ENCODE measurements around the gene HAO2.
"Not testable (repeated sequence)": the region's sequence is repeated elsewhere in the genome, so short reads cannot be mapped to it uniquely, and the experiment has no call there.

HAO2 gene

DNA sequence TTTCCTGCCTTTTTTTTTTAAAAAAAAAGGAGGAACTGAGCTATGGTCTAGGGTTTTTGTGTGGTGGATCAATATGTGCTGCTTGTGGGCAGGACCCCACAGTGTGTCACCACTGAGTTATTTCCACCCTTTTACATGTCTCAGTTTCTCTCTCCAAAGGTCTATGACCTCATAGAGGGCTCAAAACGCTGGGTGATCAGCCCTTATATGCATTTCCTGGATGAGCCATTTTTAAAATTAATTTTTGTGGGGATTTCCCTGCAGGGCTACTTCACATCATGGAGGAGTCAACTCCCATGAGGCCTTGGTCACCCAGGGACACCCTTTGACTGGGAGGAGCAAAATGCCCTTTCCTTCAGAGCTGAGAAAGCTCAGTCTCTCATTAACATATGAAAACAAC lies 20.7 kb upstream of the HAO2 start:
- no peak for TF ChIP-seq POLR2A (IDR thresholded peaks at IDR 0.05; ENCODE audit: extremely low read depth, insufficient read length)
- TF ChIP-seq MYC (IDR thresholded peaks at IDR 0.05; ENCODE audit: low read depth, low read length): no peak
- DNase-seq (ENCODE audit: low read depth): peak; percentile 54
- H3K4me3 ChIP-seq (ENCODE audit: low read depth, low read length): no peak overlapping the region

DNA sequence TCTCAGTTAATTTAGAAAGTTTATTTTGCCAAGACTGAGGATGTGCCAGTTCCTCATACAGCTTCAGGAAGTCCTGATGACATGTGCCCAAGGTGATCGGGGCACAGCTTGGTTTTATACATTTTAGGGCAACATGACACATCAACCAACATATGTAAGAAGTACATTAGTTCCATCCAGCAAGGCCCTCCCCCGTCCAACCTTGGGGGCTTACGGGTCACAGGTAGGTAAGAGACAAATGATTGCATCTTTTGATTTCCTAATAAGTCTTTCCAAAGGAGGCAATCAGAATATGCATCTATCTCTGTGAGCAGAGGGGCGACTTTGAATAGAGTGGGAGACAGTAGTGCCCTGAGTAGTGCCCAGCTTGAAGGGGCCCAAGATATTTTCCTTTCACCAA lies 19.6 kb upstream of the HAO2 start:
- no peak overlapping the region for H3K4me3 ChIP-seq (ENCODE audit: low read depth, low read length)
- TF ChIP-seq, protein P1, sequence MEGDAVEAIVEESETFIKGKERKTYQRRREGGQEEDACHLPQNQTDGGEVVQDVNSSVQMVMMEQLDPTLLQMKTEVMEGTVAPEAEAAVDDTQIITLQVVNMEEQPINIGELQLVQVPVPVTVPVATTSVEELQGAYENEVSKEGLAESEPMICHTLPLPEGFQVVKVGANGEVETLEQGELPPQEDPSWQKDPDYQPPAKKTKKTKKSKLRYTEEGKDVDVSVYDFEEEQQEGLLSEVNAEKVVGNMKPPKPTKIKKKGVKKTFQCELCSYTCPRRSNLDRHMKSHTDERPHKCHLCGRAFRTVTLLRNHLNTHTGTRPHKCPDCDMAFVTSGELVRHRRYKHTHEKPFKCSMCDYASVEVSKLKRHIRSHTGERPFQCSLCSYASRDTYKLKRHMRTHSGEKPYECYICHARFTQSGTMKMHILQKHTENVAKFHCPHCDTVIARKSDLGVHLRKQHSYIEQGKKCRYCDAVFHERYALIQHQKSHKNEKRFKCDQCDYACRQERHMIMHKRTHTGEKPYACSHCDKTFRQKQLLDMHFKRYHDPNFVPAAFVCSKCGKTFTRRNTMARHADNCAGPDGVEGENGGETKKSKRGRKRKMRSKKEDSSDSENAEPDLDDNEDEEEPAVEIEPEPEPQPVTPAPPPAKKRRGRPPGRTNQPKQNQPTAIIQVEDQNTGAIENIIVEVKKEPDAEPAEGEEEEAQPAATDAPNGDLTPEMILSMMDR (IDR thresholded peaks at IDR 0.05; ENCODE audit: low read depth, low read length): no peak
- TF ChIP-seq MYC (IDR thresholded peaks at IDR 0.05; ENCODE audit: low read depth, low read length) (no peak), POLR2A (IDR thresholded peaks at IDR 0.05; ENCODE audit: extremely low read depth, insufficient read length) (no peak)
- TF ChIP-seq, protein P2, sequence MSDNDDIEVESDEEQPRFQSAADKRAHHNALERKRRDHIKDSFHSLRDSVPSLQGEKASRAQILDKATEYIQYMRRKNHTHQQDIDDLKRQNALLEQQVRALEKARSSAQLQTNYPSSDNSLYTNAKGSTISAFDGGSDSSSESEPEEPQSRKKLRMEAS (IDR thresholded peaks at IDR 0.05; ENCODE audit: low read depth, low read length): no peak
- DNase-seq (ENCODE audit: low read depth): no peak

DNA sequence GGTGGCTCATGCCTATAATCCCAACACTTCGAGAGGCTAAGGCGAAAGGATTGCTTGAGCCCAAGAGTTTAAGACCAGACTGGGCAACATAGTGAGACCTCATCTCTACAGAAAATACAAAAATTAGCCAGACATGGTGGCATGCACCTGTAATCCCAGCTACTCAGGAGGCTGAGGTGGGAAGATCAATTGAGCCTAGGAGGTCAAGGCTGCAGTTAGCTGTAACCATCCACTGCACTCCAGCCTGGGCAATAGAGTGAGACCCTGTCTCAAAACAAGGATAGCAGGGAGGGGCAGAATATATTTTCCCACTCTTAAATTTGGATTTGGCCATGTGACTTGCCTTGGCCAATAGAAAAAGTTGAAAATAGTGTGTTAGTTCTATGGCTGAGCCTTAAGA lies 17.7 kb upstream of the HAO2 start:
- H3K4me3 ChIP-seq (ENCODE audit: low read depth, low read length); DNase-seq (ENCODE audit: low read depth): not testable (repeated sequence)

DNA sequence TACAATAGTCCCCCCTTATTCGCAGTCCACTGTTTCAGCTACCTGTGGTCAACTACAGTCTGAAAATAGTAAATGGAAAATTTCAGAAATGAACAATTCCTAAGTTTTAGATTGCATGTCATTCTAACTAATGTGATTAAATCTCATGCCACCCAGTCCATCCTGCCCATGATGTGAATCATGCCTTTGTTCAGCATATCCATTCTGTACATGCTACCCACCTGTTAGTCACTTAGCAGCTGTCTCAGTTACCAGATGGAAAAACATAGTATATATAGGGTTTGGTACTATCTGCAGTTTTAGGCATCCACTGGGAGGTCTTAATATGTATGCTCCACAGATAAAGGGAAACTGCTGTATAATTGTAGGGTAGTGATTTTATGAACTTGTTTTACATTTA lies 16.6 kb upstream of the HAO2 start:
- TF ChIP-seq MYC (IDR thresholded peaks at IDR 0.05; ENCODE audit: low read depth, low read length): no peak
- TF ChIP-seq, protein P2 (IDR thresholded peaks at IDR 0.05; ENCODE audit: low read depth, low read length): no peak
- TF ChIP-seq, protein P1 (IDR thresholded peaks at IDR 0.05; ENCODE audit: low read depth, low read length): no peak
- H3K4me3 ChIP-seq (ENCODE audit: low read depth, low read length): no peak overlapping the region
- no peak for DNase-seq (ENCODE audit: low read depth)

DNA sequence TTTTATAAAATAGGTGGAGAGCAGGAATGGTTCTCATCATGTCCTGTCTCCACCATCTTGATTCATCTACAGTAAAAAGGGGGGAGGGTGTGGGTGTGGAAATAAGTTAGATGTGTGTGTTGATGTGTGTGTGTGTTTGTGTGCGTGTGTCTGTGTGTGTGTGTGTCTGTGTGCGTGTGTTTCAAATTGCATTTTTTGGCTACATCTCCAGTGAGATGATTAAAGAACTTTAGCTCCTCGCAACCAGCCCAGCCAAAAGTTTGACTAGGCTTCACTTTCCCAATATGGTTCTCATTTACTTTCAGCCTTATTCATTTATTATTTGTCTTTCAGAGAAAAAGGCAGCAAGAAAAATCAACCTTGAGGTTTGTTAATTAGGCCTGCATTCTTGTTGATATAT lies 14.7 kb upstream of the HAO2 start:
- no peak overlapping the region for H3K4me3 ChIP-seq (ENCODE audit: low read depth, low read length)
- DNase-seq (ENCODE audit: low read depth): no peak
- TF ChIP-seq MYC (IDR thresholded peaks at IDR 0.05; ENCODE audit: low read depth, low read length): no peak
- no peak for TF ChIP-seq POLR2A (IDR thresholded peaks at IDR 0.05; ENCODE audit: extremely low read depth, insufficient read length)

DNA sequence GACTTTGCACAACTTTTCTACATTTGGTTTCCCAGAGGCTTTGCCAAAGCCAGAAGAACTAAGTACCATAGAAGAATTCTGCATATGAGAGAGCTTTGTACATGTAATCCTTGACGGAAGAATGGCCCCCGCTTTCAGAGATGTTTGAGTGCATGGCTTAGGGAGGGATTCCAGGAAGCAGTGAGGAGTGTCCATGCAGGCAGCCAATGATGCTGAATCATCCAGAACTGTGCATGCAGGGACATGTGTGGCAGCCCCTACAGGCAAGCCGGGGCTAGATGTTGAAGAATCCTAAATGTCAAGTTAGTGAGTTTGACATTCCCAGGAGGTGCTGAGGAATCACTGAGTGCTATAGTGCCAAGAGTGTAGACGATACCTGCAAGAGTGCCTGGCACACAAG lies 9.9 kb upstream of the HAO2 start:
- no peak overlapping the region for H3K4me3 ChIP-seq (ENCODE audit: low read depth, low read length)
- TF ChIP-seq MYC (IDR thresholded peaks at IDR 0.05; ENCODE audit: low read depth, low read length) (no peak), POLR2A (IDR thresholded peaks at IDR 0.05; ENCODE audit: extremely low read depth, insufficient read length) (no peak)
- TF ChIP-seq, protein P1 (IDR thresholded peaks at IDR 0.05; ENCODE audit: low read depth, low read length): no peak
- TF ChIP-seq, protein P2 (IDR thresholded peaks at IDR 0.05; ENCODE audit: low read depth, low read length): no peak
- no peak for DNase-seq (ENCODE audit: low read depth)

DNA sequence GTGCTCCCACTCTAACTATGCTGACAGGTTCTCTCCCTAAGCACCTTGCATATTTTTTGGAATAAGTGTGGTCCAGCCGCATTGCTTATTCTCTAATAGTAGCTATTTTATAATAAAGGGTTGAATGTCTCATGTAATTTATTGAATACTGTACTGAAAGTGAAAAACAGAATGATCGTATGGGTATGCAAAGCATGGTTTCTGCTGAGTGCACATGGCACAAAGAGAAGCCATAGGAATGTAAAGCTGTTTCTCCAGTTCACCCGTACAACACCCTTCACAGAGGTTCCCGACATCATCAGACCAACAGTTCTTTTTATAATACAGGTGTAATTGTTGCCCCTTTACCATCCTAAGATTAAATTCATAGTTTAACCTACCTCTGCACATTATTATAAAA lies 8.9 kb upstream of the HAO2 start:
- no peak overlapping the region for H3K4me3 ChIP-seq (ENCODE audit: low read depth, low read length)
- no peak for TF ChIP-seq POLR2A (IDR thresholded peaks at IDR 0.05; ENCODE audit: extremely low read depth, insufficient read length)
- TF ChIP-seq MYC (IDR thresholded peaks at IDR 0.05; ENCODE audit: low read depth, low read length): no peak
- TF ChIP-seq, protein P1 (IDR thresholded peaks at IDR 0.05; ENCODE audit: low read depth, low read length): no peak
- TF ChIP-seq, protein P2 (IDR thresholded peaks at IDR 0.05; ENCODE audit: low read depth, low read length): no peak
- DNase-seq (ENCODE audit: low read depth): no peak
